Activated T-helper 1 cell treated with anti-CD3 and anti-CD28 coated beads, Interleukin-2, amount 50 U/mL, for 16 hours (primary cell): ENCODE measurements around the gene C1orf115.
"Not testable (repeated sequence)": the region's sequence is repeated elsewhere in the genome, so short reads cannot be mapped to it uniquely, and the experiment has no call there.

Source experiments
- DNase-seq, 2 donors: peaks; one replicate each; pipeline ENCODE4 v3.0.0-alpha.2; 2020; ENCODE audit warnings: low read depth in 1 of 2, low spot score in 1 of 2

The C1orf115 gene

GRCh38 chr1:220692436-220693228 is 2.5 kb downstream of the C1orf115 start:
- no peak for DNase-seq

GRCh38 chr1:220694866-220695382 is 4.8 kb downstream of the C1orf115 start:
- no peak for DNase-seq

GRCh38 chr1:220695426-220695825 is 5.3 kb downstream of the C1orf115 start:
- no peak for DNase-seq

- DNase-seq = no peak
Measured at GRCh38 chr1:220696226-220696862, 6.2 kb downstream of the C1orf115 start.

- DNase-seq = no peak
Measured at GRCh38 chr1:220696863-220697231, 6.7 kb downstream of the C1orf115 start.

GRCh38 chr1:220697326-220697725 is 7.2 kb downstream of the C1orf115 start:
- DNase-seq = no peak

GRCh38 chr1:220698607-220699016 is 8.4 kb downstream of the C1orf115 start:
- DNase-seq = no peak

- no peak for DNase-seq
Measured at GRCh38 chr1:220699044-220699443, 8.9 kb downstream of the C1orf115 start.

- no peak for DNase-seq
Measured at GRCh38 chr1:220700556-220701179, 10.5 kb downstream of the C1orf115 start.

GRCh38 chr1:220701974-220702373 is 11.8 kb downstream of the C1orf115 start:
- DNase-seq = no peak

- no peak for DNase-seq
Measured at GRCh38 chr1:220702733-220703270, 12.6 kb downstream of the C1orf115 start.

GRCh38 chr1:220703305-220703704 is 13.1 kb downstream of the C1orf115 start:
- DNase-seq = no peak

- no peak for DNase-seq
Measured at GRCh38 chr1:220705782-220706181, 15.6 kb downstream of the C1orf115 start.

GRCh38 chr1:220706480-220706879 is 16.3 kb downstream of the C1orf115 start:
- no peak for DNase-seq

GRCh38 chr1:220707160-220707559 is 17.0 kb downstream of the C1orf115 start:
- no peak for DNase-seq

- no peak for DNase-seq
Measured at GRCh38 chr1:220708244-220708643, 18.1 kb downstream of the C1orf115 start.

- no peak for DNase-seq
Measured at GRCh38 chr1:220708936-220709801, 19.0 kb downstream of the C1orf115 start.

GRCh38 chr1:220710333-220710732 is 20.2 kb downstream of the C1orf115 start:
- DNase-seq = no peak

GRCh38 chr1:220711056-220711809 is 21.1 kb downstream of the C1orf115 start:
- DNase-seq = no peak

- DNase-seq = not testable (repeated sequence)
Measured at GRCh38 chr1:220715986-220716385, 25.8 kb downstream of the C1orf115 start.
